NCI-H2171 (cell line): Measurements from ENCODE around the gene PKNOX1.
A peak's percentile ranks its signal among the peaks of the same experiment; 100 is the strongest.
"Not testable (repeated sequence)": the region's sequence is repeated elsewhere in the genome, so short reads cannot be mapped to it uniquely, and the experiment has no call there.

Experiments used
- DNase-seq: peaks from one replicate; lab custom pipeline; 2025; lab: John Stamatoyannopoulos, UW

Gene PKNOX1, protein sequence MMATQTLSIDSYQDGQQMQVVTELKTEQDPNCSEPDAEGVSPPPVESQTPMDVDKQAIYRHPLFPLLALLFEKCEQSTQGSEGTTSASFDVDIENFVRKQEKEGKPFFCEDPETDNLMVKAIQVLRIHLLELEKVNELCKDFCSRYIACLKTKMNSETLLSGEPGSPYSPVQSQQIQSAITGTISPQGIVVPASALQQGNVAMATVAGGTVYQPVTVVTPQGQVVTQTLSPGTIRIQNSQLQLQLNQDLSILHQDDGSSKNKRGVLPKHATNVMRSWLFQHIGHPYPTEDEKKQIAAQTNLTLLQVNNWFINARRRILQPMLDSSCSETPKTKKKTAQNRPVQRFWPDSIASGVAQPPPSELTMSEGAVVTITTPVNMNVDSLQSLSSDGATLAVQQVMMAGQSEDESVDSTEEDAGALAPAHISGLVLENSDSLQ

GRCh38 chr21:42973991-42974831 is at the start of gene PKNOX1:
PKNOX1 (plus strand) TSS chr21:42974562; CDS start chr21:43004382, 29,820 bp downstream.
- peak; percentile 99 for DNase-seq

DNA sequence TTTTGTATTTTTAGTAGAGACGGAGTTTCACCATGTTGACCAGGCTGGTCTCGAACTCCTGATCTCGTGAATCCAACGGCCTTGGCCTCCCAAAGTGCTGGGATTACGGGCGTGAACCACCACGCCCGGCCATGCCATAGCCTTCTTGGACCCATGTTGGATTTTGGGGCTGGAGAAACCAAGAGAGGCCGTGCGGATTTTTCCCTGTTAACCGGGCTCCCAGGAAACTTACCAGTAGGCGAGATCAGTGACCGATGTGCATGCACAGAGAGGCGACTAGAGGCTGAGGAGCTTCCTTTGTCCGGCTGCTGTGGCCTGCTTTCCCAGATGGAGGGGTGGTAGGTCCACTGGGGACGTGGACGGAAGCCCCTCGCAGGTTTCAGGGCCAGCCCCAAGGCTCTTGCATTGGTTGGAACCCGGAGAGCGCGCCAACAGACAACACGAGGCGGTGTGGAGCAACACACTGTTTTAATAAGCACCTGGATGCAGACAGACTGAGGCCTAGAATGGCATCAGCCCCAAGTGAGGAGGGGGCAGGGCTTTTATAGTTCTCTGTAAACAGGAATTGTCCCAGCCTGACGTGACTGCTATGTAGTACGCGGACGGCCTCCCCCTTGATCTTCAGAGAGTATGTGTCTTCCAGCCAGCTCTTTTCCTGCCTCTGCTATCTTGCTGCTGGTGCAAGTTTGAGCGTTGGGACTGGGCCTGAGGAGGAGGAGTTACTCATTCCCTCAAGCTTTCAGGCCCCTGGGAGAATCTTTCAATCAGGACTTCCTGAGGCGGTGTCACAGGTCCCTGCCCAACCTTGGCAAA is 49.0 kb upstream of the PKNOX1 start, which contains the start of gene ERVH48-1:
TSS of gene ERVH48-1 (minus strand) at position 517 of the 813 bp plus-strand sequence. CDS start 6,624 bp downstream, outside the sequence.
- no peak for DNase-seq

DNA sequence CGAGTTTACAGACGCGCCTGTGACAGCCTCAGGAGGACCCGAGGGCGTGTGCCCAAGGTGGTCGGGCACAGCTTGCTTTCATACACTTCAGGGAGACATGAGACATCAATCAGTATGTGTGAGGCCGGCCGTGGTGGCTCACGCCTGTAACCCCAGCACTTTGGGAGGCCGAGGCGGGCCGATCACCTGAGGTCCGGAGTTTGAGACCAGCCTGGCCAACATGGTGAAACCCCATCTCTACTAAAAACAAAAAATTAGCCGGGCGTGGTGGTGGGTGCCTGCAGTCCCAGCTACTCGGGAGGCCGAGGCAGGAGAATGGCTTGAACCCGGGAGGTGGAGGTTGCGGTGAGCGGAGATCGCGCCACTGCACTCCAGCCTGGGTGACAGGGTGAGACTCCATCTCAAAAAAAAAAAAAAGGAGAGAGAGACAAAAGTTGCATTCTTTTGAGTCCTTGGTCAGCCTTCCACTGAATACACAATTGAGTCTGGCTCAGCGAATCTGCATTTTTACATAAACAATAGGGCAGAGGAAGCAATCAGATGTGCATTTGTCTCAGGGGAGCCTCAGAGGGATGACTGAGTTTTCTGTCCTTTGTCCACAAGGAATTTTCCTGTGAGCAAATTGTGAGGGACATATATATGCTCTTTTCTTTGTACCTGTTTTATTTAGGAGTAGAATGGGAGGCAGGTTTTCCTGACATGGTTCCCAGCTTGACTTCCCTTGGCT is 46.7 kb upstream of the PKNOX1 start:
- DNase-seq = not testable (repeated sequence)

GRCh38 chr21:42929969-42930368 is 44.4 kb upstream of the PKNOX1 start:
- DNase-seq = no peak

DNA sequence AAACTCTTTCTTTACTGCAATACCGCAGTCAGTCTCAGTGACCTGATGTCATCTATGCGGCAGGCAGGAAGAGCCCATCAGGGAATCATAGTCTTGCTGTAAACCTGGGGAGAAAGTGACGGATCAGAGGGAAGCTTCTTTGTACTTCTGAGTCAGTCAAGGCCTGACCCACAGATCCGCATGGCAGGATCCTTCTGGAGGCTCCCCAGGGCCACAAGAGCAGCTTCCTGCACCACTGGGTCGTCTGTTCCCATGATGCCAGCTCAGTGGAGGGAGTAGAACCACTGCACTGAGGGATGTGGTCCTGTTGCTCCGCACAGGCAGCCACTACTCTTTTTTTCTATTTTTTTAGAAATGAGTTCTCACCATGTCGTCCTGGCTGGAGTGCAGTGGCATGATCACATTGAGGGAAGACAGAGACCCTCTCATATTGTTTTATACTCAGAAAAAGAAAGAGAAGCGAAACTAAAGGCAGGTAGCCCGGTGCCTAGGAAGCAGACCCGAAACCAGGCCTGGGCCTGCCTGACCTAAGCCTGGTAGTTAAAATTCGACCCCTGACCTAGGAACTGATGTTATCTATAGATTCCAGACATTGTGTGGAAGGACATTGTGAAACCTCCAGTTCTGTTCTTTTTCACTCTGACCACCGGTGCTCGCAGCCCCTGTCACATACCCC is 42.7 kb upstream of the PKNOX1 start:
- no peak for DNase-seq

GRCh38 chr21:42932378-42933136 is 41.8 kb upstream of the PKNOX1 start:
- not testable (repeated sequence) for DNase-seq

DNA sequence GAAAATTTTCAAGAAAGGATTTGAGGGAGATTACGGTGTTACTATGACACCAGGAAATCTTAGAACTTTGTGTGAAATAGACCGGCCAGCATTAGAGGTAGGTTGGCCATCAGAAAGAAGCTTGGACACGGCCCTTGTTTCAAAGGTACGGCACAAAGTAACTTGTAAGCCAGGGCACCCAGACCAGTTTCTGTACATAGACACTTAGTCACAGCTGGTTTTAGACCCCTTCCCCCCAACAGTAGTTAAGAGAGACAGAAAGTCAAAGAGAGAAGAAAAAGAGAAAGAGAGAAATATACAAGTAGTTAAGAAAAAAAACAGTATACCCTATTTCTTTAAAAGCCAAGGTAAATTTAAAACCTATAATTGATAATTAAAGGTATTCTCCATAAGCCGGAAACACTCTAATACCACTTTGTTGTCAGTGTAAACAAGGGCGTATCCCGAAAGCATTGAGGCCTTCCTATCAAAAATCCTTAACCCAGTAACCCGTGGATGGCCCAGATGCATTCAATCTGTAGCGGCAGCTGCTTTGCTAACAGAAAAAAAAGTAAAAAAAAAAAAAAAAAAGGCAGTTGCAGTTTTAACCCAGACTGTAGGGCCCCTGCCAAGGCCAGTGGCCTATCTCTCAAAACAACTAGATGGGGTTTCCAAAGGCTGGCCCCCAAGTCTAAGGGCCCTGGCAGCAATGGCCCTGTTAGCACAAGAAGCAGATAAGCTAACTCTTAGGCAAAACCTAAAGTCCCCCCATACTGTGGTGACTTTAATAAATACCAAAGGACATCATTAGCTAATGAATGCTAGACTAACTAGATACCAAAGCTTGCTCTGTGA is 41.0 kb upstream of the PKNOX1 start:
- not testable (repeated sequence) for DNase-seq

GRCh38 chr21:42933973-42934372 is 40.4 kb upstream of the PKNOX1 start:
- DNase-seq = not testable (repeated sequence)

- DNase-seq = not testable (repeated sequence)
Measured at GRCh38 chr21:42936360-42936759, 38.0 kb upstream of the PKNOX1 start.

DNA sequence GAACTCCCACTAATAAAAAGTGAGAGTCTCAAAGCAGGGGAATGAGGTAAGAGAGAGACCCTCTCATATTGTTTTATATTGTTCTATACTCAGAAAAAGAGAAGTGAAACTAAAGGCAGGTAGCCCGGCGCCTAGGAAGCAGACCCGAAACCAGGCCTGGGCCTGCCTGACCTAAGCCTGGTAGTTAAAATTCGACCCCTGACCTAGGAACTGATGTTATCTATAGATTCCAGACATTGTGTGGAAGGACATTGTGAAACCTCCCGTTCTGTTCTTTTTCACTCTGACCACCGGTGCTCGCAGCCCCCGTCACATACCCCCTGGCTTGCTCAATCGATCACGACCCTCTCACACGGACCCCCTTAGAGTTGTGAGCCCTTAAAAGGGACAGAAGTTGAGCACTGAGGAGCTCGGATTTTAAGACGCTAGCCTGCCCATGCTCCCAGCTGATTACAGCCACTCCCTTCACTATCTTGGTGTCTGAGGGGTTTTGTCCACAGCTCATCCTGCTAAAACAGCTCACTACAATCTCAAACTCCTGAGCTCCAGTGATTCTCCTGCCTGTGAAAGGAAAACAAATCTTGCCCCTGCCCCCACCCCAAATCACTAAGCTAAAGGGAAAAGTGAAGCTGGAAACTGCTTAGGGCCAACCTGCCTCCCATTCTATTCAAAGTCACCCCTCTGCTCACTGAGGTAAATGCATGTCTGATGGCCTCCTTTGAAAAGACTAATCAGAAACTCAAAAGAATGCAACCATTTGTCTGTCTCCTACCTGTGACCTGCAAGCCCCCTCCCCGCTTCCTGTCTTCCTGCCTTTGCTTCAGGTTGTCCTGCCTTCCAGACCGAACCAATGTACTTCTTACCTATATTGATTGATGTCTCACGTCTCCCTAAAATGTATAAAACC is 37.1 kb upstream of the PKNOX1 start:
- DNase-seq = not testable (repeated sequence)

DNA sequence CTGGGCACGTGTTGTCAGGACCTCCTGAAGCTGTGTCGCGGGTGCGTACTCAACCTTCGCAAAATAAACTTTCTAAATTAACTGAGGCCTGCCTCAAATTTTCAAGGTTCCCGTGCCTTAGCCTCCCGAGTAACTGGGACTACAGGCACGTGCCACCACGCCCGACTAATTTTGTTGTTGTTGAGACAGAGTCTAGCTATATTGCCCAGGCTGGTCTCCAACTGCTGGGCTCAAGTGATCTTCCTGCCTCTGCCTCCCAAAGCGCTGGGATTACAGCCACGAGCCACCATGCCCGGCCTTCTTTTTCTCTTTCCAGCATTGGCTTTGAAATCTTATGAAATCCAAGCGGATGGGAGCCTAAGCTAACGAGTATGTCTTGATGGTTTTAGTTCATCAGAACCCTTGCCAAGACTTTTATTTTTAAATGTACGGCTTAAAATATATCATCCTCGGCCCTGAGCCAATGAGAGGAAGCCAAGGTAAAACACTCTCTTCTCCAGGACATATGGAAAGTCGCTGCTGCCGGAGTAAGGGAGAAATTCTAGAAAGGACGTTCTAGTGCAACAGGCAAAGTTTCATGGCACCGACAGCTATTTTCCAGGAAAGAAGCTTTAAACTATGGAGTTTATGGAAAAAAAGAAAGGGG is 36.3 kb upstream of the PKNOX1 start:
- no peak for DNase-seq

DNA sequence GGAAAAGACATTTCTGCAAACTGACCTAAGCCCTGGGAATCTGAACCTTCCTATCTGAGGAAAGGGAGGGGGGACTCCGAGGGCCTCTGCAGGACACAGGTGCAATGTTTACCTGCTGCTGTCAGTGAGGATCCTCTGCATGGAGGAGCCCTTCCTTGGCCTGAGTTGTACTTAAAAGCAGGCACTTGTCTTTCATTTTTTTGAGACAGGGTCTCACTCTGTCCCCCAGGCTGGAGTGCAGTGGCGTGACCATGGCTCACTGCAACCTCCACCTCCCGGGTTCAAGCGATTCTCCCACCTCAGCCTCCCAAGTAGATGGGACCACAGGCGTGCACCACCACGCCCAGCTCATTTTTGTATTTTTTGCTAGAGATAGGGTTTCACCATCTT is 35.8 kb upstream of the PKNOX1 start:
- DNase-seq = not testable (repeated sequence)

DNA sequence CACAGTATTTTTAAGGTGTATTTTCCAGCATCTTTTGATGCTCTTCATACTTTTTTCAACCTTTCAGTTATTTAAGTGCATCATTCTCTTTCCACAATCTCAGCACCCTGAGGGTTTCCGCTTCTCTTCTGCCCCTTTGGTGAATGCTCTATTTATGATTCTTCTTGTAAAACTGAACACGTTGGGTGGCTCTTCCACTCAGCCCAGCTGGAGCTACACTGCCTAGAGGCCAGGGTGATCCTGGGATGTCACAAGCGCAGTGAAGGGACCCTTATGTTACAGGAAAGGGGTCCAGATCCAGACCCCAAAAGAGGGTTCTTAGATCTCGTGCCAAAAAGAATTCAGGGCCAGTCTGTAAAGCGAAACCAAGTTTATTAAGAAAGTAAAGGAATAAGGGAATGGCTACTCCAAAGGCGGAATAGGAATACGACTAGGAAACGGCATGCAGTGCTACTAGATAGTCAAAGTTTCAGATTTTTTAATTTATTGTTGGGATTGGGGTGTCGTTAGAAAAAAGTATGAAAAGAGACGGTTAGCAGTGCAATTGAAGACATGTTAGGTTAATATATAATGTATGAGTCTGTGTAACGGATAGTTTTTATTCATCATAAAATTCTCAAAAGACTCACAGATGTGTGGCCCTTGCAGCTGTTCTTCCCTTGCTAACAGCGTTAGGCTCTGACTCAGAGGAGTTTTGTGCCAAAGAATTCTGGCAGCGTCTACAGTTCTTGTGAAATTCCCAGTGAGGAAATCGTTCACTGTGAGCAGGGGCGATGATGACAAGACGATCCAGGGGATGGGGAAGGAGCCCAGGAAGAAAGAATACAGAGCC is 34.6 kb upstream of the PKNOX1 start:
- DNase-seq = no peak

GRCh38 chr21:42941696-42942085 is 32.7 kb upstream of the PKNOX1 start:
- DNase-seq = no peak

DNA sequence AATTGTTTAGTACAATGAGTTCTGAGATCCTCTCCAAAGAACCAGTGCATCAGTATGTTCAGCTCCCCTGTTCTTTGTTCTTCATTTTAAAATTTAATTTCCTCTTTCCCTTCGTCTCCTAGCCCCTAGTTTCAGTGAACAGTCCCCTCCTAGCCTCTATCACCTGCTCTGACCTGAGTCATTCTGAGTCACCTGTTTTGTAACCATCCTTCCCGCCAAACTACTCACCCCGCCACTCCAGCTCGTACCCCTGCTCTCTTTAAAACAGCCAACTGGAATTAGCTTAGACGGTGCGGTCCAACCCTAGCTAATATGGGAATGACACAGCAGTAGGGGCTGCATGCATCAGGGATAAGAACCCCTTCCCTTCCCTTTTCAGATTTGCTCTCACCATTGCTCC is 32.1 kb upstream of the PKNOX1 start:
- no peak for DNase-seq

GRCh38 chr21:42949094-42949755 is 25.1 kb upstream of the PKNOX1 start:
- DNase-seq = not testable (repeated sequence)
